C4-2B (cell line): ENCODE results near the gene ALDH1A3.

ENCODE experiments used
- ZFX ChIP-seq: fragments of 450-650 bp; IDR thresholded peaks from 2 replicates; pipeline ENCODE4 v1.6.1; 2017
- TF ChIP-seq, protein P1 (sequence below): fragments of 450-650 bp; conservative IDR thresholded peaks from 2 replicates; pipeline ENCODE4 v1.5.1; 2017; ENCODE audit warnings: mild to moderate bottlenecking

DNA sequence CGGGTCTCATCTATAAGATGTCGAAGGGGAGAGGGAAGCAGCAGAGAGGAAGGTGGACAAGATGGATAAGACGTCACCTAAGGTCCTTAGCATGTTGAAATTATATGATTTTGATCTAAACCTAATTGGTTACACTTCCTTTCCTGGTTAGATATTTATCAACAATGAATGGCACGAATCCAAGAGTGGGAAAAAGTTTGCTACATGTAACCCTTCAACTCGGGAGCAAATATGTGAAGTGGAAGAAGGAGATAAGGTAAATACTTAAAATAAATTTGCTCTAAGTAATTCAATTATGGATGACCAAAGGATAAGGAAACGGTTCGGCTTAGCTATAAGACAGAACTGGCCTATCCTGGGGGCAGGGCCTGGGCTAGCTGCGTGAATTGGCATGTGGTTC, 5.5 kb downstream of the ALDH1A3 start:
- TF ChIP-seq, protein P1, sequence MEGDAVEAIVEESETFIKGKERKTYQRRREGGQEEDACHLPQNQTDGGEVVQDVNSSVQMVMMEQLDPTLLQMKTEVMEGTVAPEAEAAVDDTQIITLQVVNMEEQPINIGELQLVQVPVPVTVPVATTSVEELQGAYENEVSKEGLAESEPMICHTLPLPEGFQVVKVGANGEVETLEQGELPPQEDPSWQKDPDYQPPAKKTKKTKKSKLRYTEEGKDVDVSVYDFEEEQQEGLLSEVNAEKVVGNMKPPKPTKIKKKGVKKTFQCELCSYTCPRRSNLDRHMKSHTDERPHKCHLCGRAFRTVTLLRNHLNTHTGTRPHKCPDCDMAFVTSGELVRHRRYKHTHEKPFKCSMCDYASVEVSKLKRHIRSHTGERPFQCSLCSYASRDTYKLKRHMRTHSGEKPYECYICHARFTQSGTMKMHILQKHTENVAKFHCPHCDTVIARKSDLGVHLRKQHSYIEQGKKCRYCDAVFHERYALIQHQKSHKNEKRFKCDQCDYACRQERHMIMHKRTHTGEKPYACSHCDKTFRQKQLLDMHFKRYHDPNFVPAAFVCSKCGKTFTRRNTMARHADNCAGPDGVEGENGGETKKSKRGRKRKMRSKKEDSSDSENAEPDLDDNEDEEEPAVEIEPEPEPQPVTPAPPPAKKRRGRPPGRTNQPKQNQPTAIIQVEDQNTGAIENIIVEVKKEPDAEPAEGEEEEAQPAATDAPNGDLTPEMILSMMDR = no peak
- TF ChIP-seq ZFX = no peak
